HepG2 (cell line): ENCODE data around the gene PDE4C. TPM values are rescaled to one million over a fixed set of nuclear protein-coding genes. Genes with fewer than 3 reads are reported as not detected.
A peak's percentile ranks its signal among the peaks of the same experiment; 100 is the strongest.

Source experiments
- CEBPG ChIP-seq: IDR thresholded peaks from 2 replicates; pipeline ENCODE4 v1.6.1; 2016
- GZF1 ChIP-seq: sonication (generic); formaldehyde crosslinking; IDR thresholded peaks from 2 replicates; pipeline ENCODE4 v1.5.1; 2020; ENCODE audit warnings: mild to moderate bottlenecking, missing genetic modification reagents
- KAT2B ChIP-seq: fragments of 150-350 bp; IDR thresholded peaks from 2 replicates; pipeline ENCODE4 v1.6.1; 2014; ENCODE audit warnings: low read depth, low read length, borderline replicate concordance
- KLF13 ChIP-seq: sonication (generic); formaldehyde crosslinking; IDR thresholded peaks from 2 replicates; pipeline ENCODE4 v1.4.0; 2020; ENCODE audit warnings: mild to moderate bottlenecking, missing genetic modification reagents
- MEIS1 ChIP-seq: sonication (generic); formaldehyde crosslinking; IDR thresholded peaks from 2 replicates; pipeline ENCODE4 v1.9.0; 2021; ENCODE audit warnings: mild to moderate bottlenecking, missing genetic modification reagents, moderate library complexity, borderline replicate concordance
- POLR2A ChIP-seq, 2 experiments: IDR thresholded peaks; 2 replicates each; pipeline ENCODE4 v1.6.1; 2011; ENCODE audit warnings: low read depth in 2 of 2, low read length in 2 of 2, mild to moderate bottlenecking in 1 of 2, moderate library complexity in 1 of 2; ENCODE audit not compliant: insufficient read depth in 1 of 2
- SIX1 ChIP-seq: sonication (generic); formaldehyde crosslinking; IDR thresholded peaks from 2 replicates; pipeline ENCODE4 v1.4.0; 2020; ENCODE audit warnings: missing genetic modification reagents, borderline replicate concordance
- TGIF2 ChIP-seq: IDR thresholded peaks from 2 replicates; pipeline ENCODE4 v1.6.1; 2016; ENCODE audit warnings: control low read depth, missing compliant biosample characterization
- ZBTB1 ChIP-seq: sonication (generic); formaldehyde crosslinking; IDR thresholded peaks from 2 replicates; pipeline ENCODE4 v1.4.0; 2020; ENCODE audit warnings: missing genetic modification reagents, borderline replicate concordance
- ZFP1 ChIP-seq: IDR thresholded peaks from 2 replicates; pipeline ENCODE4 v1.6.1; 2016
- ZNF282 ChIP-seq: fragments of 450-650 bp; IDR thresholded peaks from 2 replicates; pipeline ENCODE4 v1.6.1; 2018; ENCODE audit not compliant: partially characterized antibody
- ZNF512 ChIP-seq: sonication (generic); formaldehyde crosslinking; IDR thresholded peaks from 2 replicates; pipeline ENCODE4 v1.4.0; 2020; ENCODE audit warnings: mild to moderate bottlenecking, missing genetic modification reagents
- ZNF543 ChIP-seq: sonication (generic); formaldehyde crosslinking; IDR thresholded peaks from 2 replicates; pipeline ENCODE4 v1.4.0; 2020; ENCODE audit warnings: mild to moderate bottlenecking, missing genetic modification reagents
- ZNF552 ChIP-seq: sonication (generic); formaldehyde crosslinking; IDR thresholded peaks from 2 replicates; pipeline ENCODE4 v1.9.0; 2022; ENCODE audit warnings: missing genetic modification reagents, mild to moderate bottlenecking, borderline replicate concordance
- ZNF567 ChIP-seq: sonication (generic); formaldehyde crosslinking; IDR thresholded peaks from 2 replicates; pipeline ENCODE4 v1.8.1; 2023; ENCODE audit warnings: mild to moderate bottlenecking, missing genetic modification reagents, borderline replicate concordance
- ZNF83 ChIP-seq: sonication (generic); formaldehyde crosslinking; IDR thresholded peaks from 2 replicates; pipeline ENCODE4 v1.4.0; 2020; ENCODE audit warnings: missing genetic modification reagents, mild to moderate bottlenecking, borderline replicate concordance
- ZZZ3 ChIP-seq: sonication (generic); formaldehyde crosslinking; IDR thresholded peaks from 2 replicates; pipeline ENCODE4 v1.4.0; 2020; ENCODE audit warnings: missing genetic modification reagents, mild to moderate bottlenecking, borderline replicate concordance
- polyA plus RNA-seq, 8 experiments: library from polyadenylated mRNA; depleted of rRNA in 3 of 8; stranded (reverse) in 7 of 8; unstranded in 1 of 8; fragments of >200 nt; fragmentation: Illumina TruSeq in 4 of 8; extraction: Trizol in 4 of 8; gene quantifications; 2 replicates each; pipeline versions ENCODE4 v1.2.1 to v1.2.3, GENCODE V29; 2011 to 2016; ENCODE audit warnings: low read depth in 4 of 8, missing spikeins in 1 of 8, mixed read lengths in 1 of 8; ENCODE audit not compliant: insufficient read depth in 1 of 8
- total RNA-seq, 5 experiments: library from RNA; depleted of rRNA; stranded (reverse); fragments of >200 nt; fragmentation: Illumina TruSeq; extraction: Trizol; gene quantifications; 2 replicates each; pipeline ENCODE4 v1.2.3, GENCODE V29; 2016; ENCODE audit warnings: low read depth in 1 of 5
- TF ChIP-seq, protein P1 (sequence below): IDR thresholded peaks from 2 replicates; pipeline ENCODE4 v1.6.1; 2016; ENCODE audit warnings: mild to moderate bottlenecking, missing biosample characterization, missing genetic modification reagents
- TF ChIP-seq, protein P2 (sequence below): sonication (generic); formaldehyde crosslinking; IDR thresholded peaks from 2 replicates; pipeline ENCODE4 v1.5.0; 2020; ENCODE audit warnings: missing genetic modification reagents
- TF ChIP-seq, protein P3 (sequence below): sonication (generic); formaldehyde crosslinking; IDR thresholded peaks from 2 replicates; pipeline ENCODE4 v1.8.0; 2022; ENCODE audit warnings: missing genetic modification reagents, low read depth, mild to moderate bottlenecking, borderline replicate concordance
- TF ChIP-seq, protein P4 (sequence below), 2 experiments: sonication (generic) in 1 of 2; formaldehyde crosslinking in 1 of 2; IDR thresholded peaks; 2 replicates each; pipeline versions ENCODE4 v1.5.1 to v1.6.1; 2011 to 2020; ENCODE audit warnings: borderline replicate concordance in 1 of 2, low read depth in 1 of 2, low read length in 1 of 2, mild to moderate bottlenecking in 1 of 2, missing genetic modification reagents in 1 of 2, moderate library complexity in 1 of 2
- TF ChIP-seq, protein P5 (sequence below): sonication (generic); formaldehyde crosslinking; conservative IDR thresholded peaks from 2 replicates; pipeline ENCODE4 v1.4.0; 2020; ENCODE audit warnings: missing genetic modification reagents

Gene PDE4C
- total and polyA plus RNA-seq, 2 of the 13 experiments (the other 11 are each of a cell fraction or from before 2014, with no cell fraction given), result 1.4 to 14.0 TPM

GRCh38 chr19:18202778-18203407 is 23.3 kb downstream of the PDE4C start (continued):
- TF ChIP-seq ZFP1 (CRISPR knock-in tag) (no peak), ZNF512 (CRISPR knock-in tag) (no peak), ZZZ3 (no peak), ZNF543 (no peak), SIX1 (CRISPR knock-in tag) (no peak), ZNF83 (CRISPR knock-in tag) (no peak), TGIF2 (no peak), KAT2B (no peak), MEIS1 (CRISPR knock-in tag) (no peak), ZNF552 (CRISPR knock-in tag) (0 out of 2 replicates have a peak, but pooled peaks have one; percentile 51), ZBTB1 (no peak), CEBPG (CRISPR knock-in tag) (no peak), GZF1 (no peak), ZNF282 (no peak), POLR2A (IDR thresholded peaks at IDR 0.05; ENCODE audit: insufficient read depth in 1 of 2, low read depth in 2 of 2, low read length in 2 of 2) (no peak), ZNF567 (no peak), KLF13 (no peak)
- TF ChIP-seq, protein P1, sequence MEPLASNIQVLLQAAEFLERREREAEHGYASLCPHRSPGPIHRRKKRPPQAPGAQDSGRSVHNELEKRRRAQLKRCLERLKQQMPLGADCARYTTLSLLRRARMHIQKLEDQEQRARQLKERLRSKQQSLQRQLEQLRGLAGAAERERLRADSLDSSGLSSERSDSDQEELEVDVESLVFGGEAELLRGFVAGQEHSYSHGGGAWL (CRISPR knock-in tag), result no peak
- TF ChIP-seq, protein P2, sequence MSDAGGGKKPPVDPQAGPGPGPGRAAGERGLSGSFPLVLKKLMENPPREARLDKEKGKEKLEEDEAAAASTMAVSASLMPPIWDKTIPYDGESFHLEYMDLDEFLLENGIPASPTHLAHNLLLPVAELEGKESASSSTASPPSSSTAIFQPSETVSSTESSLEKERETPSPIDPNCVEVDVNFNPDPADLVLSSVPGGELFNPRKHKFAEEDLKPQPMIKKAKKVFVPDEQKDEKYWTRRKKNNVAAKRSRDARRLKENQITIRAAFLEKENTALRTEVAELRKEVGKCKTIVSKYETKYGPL (CRISPR knock-in tag), result no peak
- TF ChIP-seq, protein P3, sequence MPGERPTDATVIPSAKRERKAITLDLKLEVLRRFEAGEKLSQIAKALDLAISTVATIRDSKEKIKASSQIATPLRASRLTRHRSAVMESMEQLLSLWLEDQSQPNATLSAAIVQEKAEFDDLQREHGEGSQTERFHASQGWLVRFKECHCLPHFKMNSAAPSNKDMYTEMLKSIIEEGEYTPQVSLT (CRISPR knock-in tag), result no peak
- TF ChIP-seq, protein P4, sequence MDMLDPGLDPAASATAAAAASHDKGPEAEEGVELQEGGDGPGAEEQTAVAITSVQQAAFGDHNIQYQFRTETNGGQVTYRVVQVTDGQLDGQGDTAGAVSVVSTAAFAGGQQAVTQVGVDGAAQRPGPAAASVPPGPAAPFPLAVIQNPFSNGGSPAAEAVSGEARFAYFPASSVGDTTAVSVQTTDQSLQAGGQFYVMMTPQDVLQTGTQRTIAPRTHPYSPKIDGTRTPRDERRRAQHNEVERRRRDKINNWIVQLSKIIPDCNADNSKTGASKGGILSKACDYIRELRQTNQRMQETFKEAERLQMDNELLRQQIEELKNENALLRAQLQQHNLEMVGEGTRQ (IDR thresholded peaks at IDR 0.05; ENCODE audit: low read depth, low read length), result peak; percentile 61; the same call in 1 of the 2 replicates
- TF ChIP-seq, protein P4 (CRISPR knock-in tag; IDR thresholded peaks at IDR 0.05; ENCODE audit: borderline replicate concordance), result no peak
- TF ChIP-seq, protein P5, sequence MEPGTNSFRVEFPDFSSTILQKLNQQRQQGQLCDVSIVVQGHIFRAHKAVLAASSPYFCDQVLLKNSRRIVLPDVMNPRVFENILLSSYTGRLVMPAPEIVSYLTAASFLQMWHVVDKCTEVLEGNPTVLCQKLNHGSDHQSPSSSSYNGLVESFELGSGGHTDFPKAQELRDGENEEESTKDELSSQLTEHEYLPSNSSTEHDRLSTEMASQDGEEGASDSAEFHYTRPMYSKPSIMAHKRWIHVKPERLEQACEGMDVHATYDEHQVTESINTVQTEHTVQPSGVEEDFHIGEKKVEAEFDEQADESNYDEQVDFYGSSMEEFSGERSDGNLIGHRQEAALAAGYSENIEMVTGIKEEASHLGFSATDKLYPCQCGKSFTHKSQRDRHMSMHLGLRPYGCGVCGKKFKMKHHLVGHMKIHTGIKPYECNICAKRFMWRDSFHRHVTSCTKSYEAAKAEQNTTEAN (CRISPR knock-in tag), result 0 out of 2 replicates have a peak, but pooled peaks have one; percentile 42
